Measurements from ENCODE around the gene UCK2. TPM values are rescaled to one million over a fixed set of nuclear protein-coding genes. Genes with fewer than 3 reads are reported as not detected.

Gene UCK2
- total and polyA plus RNA-seq, 9 of the 15 experiments (the other 6 are each of a cell fraction or from before 2014, with no cell fraction given) = 71.6 to 145 (median 95.8) TPM

GRCh38 chr1:165829888-165830287, 2.5 kb downstream of the UCK2 start:
- peaks cover 75% of the 10 kb centered on the region for H3K79me2 ChIP-seq (ENCODE audit: control insufficient read depth, insufficient read depth, low read length)
- no TSS peak for BruUV-seq (replicated peaks)
- intact Hi-C loops (cut with micrococcal nuclease) = loop anchor here (1.0 to 5.0 kb wide), 4 partner anchors 41 to 113 kb away; partner anchors contain the start of gene TMCO1
- 0 out of 2 replicates have a peak overlapping the region, but pooled peaks have one; percentile 83 for H2AFZ ChIP-seq (ENCODE audit: low read depth, low read length)
- DNase-seq (ENCODE audit: extremely low read depth in 1 of 4, low spot score in 3 of 4) (no peak), FAIRE-seq (no peak), ATAC-seq (no peak)
- ChIA-PET POLR2A (interaction anchor here (0.6 to 5.9 kb wide), 17 partner anchors 9 to 1298 kb away, joined by 3 to 48 read pairs (median 7); partner anchors contain the start of gene TMCO1), CTCF (ENCODE audit: low intra/inter-chr PET ratio) (no interaction called here)
- H3K4me3 ChIP-seq = peak overlapping the region; percentile 78
- H3K9me1 ChIP-seq (ENCODE audit: control insufficient read depth, insufficient read depth, low read length) = no peaks in the 10 kb centered on the region
- peak overlapping the region; percentile 95 for H3K27ac ChIP-seq (ENCODE audit: extremely low read depth, low read depth, low read length)
- no peaks in the 10 kb centered on the region for H3K9me3 ChIP-seq (replicated peaks; ENCODE audit: control insufficient read depth, insufficient read depth, low read depth, low read length)
- H3K4me1 ChIP-seq (replicated peaks in 1 of 2; ENCODE audit: control insufficient read depth in 2 of 2, insufficient read depth in 2 of 2, low read length in 2 of 2) = peaks cover 23% of the 10 kb centered on the region in 2 experiments
- H3K4me2 ChIP-seq (ENCODE audit: insufficient read depth, low read length) = peak overlapping the region; percentile 91
- peak overlapping the region; percentile 46 to 96; a peak in 3 of 4 replicates for H3K9ac ChIP-seq (ENCODE audit: insufficient read depth in 1 of 2, low read depth in 2 of 2, low read length in 2 of 2)
- no peaks in the 10 kb centered on the region; the same call in 1 of the 2 replicates for H4K20me1 ChIP-seq (replicated peaks; ENCODE audit: control insufficient read depth, insufficient read depth, low read length)
- peaks cover 16% of the 10 kb centered on the region; the same call in 1 of the 3 replicates for H3K36me3 ChIP-seq (ENCODE audit: control insufficient read depth, insufficient read depth, low read length)
- in situ Hi-C loops (cut with MboI) = no loop called here
- TF ChIP-seq ZNF316 (IDR thresholded peaks at IDR 0.05) (peak; percentile 5; the same call in 1 of the 2 replicates), BCOR (IDR thresholded peaks at IDR 0.05) (no peak), SNRNP70 (optimal IDR thresholded peaks at IDR 0.05; ENCODE audit: low read depth, low read length) (no peak), SMARCA4 (IDR thresholded peaks at IDR 0.05) (0 out of 2 replicates have a peak, but pooled peaks have one; percentile 4), ZNF124 (CRISPR knock-in tag; IDR thresholded peaks at IDR 0.05) (no peak), ZNF507 (tag; conservative IDR thresholded peaks at IDR 0.05) (no peak), MAFG (tag; conservative IDR thresholded peaks at IDR 0.05) (peak; percentile 45), ZNF407 (IDR thresholded peaks at IDR 0.05; ENCODE audit: low read depth) (peak; percentile 11; the same call in 1 of the 2 replicates), TSC22D4 (tag; IDR thresholded peaks at IDR 0.05) (no peak)
- WGBS (ENCODE audit: insufficient coverage, low coverage, missing lambda C conversion rate) = 76% methylated on average over 4 of the region's 4 CpGs
- H3K27me3 ChIP-seq (ENCODE audit: control insufficient read depth in 2 of 2, insufficient read depth in 2 of 2, low read length in 2 of 2) = no peaks in the 10 kb centered on the region

Data from K562 (cell line).